ENCODE results near the gene TMEM132D. TPM values are rescaled to one million over a fixed set of nuclear protein-coding genes. Genes with fewer than 3 reads are reported as not detected.

TMEM132D gene
- total and polyA plus RNA-seq, 2 of the 4 experiments (the other 2 are of a cell fraction), result not detected

GRCh38 chr12:129372876-129373275 is 530.9 kb downstream of the TMEM132D start:
- no peak overlapping the region for H2AFZ ChIP-seq (replicated peaks; ENCODE audit: low read length, poor library complexity)
- no peaks in the 10 kb centered on the region for H3K36me3 ChIP-seq (ENCODE audit: control insufficient read depth, insufficient read depth, low read length)
- no peak overlapping the region for H2BK15ac ChIP-seq (ENCODE audit: low read depth, low read length)
- no peak overlapping the region for H4K5ac ChIP-seq (ENCODE audit: low read depth, low read length)
- DNase-seq (no peak), ATAC-seq (ENCODE audit: low read depth) (no peak)
- H4K20me1 ChIP-seq (ENCODE audit: insufficient read depth, low read length), result no peaks in the 10 kb centered on the region
- H3K56ac ChIP-seq (ENCODE audit: extremely low read depth, insufficient read depth, low read length), result no peak overlapping the region
- WGBS, 2 experiments (ENCODE audit: extremely low coverage in 2 of 2, insufficient read length in 1 of 2), result no CpG with 5 or more reads among the region's 3 CpGs
- H3K23ac ChIP-seq (ENCODE audit: low read depth, low read length), result no peak overlapping the region
- H3K4me1 ChIP-seq (ENCODE audit: control insufficient read depth, insufficient read depth, low read length), result no peaks in the 10 kb centered on the region
- POLR2A ChIA-PET (ENCODE audit: unreplicated experiment), result no interaction called here
- no peak overlapping the region for H2BK5ac ChIP-seq (ENCODE audit: low read depth, low read length, poor library complexity, severe bottlenecking)
- in situ Hi-C loops (cut with MboI; ENCODE audit: low sequenced_read_pairs) (no loop called here), dilution Hi-C loops (cut with HindIII; ENCODE audit: low sequenced_read_pairs, unreplicated experiment) (no loop called here), intact Hi-C loops (cut with micrococcal nuclease) (no loop called here)
- H2BK120ac ChIP-seq (ENCODE audit: low read depth, low read length), result no peak overlapping the region
- H3K18ac ChIP-seq (ENCODE audit: low read depth, low read length), result no peak overlapping the region
- no peak for TF ChIP-seq RAD21 (IDR thresholded peaks at IDR 0.05; ENCODE audit: low read length)
- TF ChIP-seq CEBPB (IDR thresholded peaks at IDR 0.05; ENCODE audit: low read depth, low read length), result no peak
- no peak for TF ChIP-seq USF2 (IDR thresholded peaks at IDR 0.05; ENCODE audit: low read depth, low read length)
- TF ChIP-seq SMC3 (IDR thresholded peaks at IDR 0.05; ENCODE audit: low read depth, low read length), result no peak
- no peak for TF ChIP-seq ELK1 (IDR thresholded peaks at IDR 0.05; ENCODE audit: borderline replicate concordance, low read depth, low read length)
- TF ChIP-seq CHD1 (IDR thresholded peaks at IDR 0.05; ENCODE audit: low read depth, low read length), result no peak
- H3K9me3 ChIP-seq (ENCODE audit: control insufficient read depth, insufficient read depth, low read length), result peaks cover 13% of the 10 kb centered on the region
- no peaks in the 10 kb centered on the region for H3K9me1 ChIP-seq (ENCODE audit: insufficient read depth, low read length)
- H3K14ac ChIP-seq (replicated peaks; ENCODE audit: low read depth, low read length), result no peak overlapping the region
- H3K79me1 ChIP-seq (ENCODE audit: low read depth in 1 of 2, low read length in 2 of 2), result no peaks in the 10 kb centered on the region
- no peak overlapping the region for H2AK5ac ChIP-seq (ENCODE audit: low read depth, low read length)
- H3K9ac ChIP-seq (ENCODE audit: low read depth, low read length), result no peak overlapping the region
- H2AK9ac ChIP-seq (replicated peaks; ENCODE audit: low read depth, low read length, poor library complexity), result no peak overlapping the region
- H3K4me3 ChIP-seq (ENCODE audit: insufficient read depth, low read depth, low read length), result no peak overlapping the region
- no peak overlapping the region for H3K4ac ChIP-seq (ENCODE audit: low read depth, low read length)
- H3K27ac ChIP-seq (ENCODE audit: insufficient read depth, low read length), result no peak overlapping the region
- CTCF ChIA-PET, result no interaction called here
- no peak overlapping the region for H4K91ac ChIP-seq (ENCODE audit: insufficient read depth, low read depth, low read length)
- H3K4me2 ChIP-seq (ENCODE audit: low read depth, low read length), result no peak overlapping the region
- H2BK20ac ChIP-seq (ENCODE audit: low read depth, low read length), result no peak overlapping the region
- no peak overlapping the region for H4K8ac ChIP-seq (ENCODE audit: low read depth in 2 of 2, low read length in 2 of 2)
- no peaks in the 10 kb centered on the region for H3K27me3 ChIP-seq (ENCODE audit: control insufficient read depth, insufficient read depth, low read length)
- no TSS peak for BruUV-seq (replicated peaks)
